Kidney tubule cell (primary cell): ENCODE measurements around the gene DSCAML1.

Source experiments
- DNase-seq: peaks from one replicate; pipeline ENCODE4 v3.0.0-alpha.2; 2018; ENCODE audit warnings: low spot score

The DSCAML1 gene

DNA sequence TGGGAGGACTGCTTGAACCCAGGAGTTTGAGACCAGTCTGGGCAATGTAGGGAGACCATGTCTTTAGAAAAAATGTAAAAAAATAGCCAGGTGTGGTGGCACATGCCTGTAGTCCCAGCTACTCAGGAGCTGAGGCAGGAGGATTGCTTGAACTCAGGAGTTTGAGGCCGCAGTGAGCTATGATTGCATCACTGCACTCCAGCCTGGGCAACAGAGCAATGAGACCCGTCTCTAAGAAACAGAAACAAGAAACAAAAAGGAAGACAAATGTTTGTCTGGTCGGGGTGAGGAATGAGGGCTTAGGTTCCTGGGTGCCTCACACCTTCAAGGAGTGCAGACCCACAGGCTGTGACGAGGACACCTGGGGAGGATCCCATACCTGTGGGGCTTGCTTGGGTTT is 277.4 kb downstream of the DSCAML1 start:
- peak; percentile 91 for DNase-seq

DNA sequence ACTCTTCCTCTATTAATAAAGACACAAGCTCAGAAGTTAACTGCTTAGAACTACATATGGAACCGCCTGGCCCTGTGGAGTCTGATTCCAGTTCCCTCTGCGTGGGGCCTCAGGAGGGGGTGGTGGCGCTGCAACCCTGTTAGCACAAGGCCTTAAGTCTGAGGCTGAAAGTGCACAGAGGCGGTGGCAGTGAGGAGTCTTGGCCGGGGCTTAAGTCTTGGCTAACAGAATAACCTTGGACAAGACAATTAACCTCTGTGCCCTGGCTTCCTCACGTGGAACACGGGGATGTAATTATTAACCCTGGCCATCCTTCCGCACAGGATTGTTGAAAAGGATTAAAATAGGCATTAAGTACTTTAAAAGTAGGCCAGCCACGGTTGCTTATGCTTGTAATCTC is 277.8 kb downstream of the DSCAML1 start:
- peak; percentile 85 for DNase-seq

DNA sequence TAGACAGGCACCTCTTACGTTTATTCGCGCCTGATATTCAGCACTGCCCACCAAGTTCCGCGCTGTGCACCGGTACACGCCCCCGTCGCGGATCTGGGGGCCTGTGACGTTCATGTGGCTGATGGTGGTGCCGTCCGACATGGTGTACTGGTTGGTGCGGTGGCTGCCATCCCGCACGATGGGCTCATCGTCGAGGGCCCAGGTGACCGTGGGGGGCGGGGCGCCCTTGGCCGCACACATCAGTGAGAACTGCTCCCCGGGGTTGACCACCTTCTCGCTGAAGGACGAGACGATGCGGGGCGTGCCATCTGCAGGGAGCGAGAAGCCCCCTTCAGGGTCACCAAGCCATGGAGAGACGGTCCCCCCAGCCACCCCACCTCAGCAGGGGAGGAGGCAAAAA is 278.6 kb downstream of the DSCAML1 start:
- DNase-seq, result no peak

DNA sequence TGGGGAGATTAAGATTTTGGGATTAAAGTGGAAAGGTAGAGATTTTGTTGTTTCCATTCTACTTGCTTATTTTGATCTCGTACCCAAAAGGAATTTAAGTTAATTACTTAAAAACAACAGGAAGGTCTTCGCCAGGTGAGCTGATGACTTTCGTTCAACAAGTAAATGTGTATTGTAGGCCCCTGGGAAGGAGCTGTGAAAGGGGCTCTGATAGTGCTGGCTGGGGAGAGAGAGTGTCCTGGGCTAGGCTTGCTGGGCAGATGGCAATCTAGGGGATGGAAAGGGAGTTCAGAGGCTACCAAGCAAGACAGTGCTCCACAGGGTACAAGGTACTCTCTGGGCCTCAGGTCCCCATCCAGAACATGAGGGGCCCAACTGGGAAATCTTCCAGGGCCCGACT is 279.9 kb downstream of the DSCAML1 start:
- no peak for DNase-seq

DNA sequence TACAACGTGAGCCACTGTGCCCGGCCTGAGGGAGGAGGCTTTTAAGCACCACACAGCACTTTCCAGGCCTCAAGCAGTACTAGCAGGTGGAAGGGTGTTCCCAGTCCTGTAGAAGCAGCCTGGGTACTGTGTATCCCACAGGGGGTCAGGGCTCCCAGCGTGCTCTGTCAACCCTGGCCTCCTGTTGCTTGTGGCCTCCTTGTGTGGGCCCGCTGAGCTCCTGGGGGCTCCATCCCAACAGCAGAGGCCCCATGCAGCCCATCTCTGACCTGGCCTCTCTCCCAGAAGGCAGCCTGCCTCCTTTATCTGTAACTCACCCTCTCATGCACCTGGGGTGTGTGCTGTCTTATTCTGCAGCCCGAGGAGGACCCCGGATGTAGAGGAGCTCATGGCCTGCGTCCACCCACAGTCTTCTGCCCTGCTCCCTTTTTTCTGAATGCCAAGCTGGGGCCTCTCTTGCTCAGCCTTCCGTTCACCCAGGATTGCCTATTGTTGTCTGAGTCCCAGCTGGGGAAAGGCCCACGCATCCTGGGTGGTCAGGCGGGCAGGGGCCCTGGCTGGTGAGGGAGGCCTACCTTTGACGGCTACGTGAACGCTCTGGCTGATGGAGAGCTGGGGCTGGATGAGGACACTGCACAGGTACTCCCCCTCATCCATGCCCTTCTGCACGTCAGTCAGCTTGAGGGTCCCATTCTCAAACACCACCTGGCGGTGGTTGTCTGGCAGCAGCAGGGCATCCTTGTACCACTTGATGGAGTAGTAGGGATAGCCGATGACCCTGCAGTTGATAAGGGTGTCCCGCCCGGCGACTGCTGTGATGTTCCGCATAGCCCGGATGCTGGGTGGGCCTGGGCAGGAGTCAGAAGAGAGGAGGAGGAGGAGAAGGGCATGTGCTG is 280.9 kb downstream of the DSCAML1 start:
- no peak for DNase-seq

DNA sequence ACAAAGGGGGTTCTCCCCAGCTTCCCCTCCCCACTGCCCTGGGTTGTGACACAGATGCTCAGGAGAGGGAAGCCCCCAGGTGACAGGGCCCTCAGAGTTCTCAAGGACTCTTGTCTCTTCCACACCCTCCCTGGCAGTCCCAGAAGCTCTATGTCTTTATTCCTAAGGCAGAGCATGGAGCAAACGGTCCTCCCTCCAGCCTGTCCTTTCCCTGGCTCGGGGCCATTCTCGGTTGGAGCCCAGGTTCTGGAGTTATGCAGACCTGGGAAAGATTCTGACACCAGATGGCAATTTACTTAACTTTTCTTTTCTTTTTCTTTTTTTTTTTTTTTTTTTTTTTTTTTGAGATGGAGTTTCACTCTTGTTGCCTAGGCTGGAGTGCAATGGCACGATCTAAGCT is 282.8 kb downstream of the DSCAML1 start:
- no peak for DNase-seq

DNA sequence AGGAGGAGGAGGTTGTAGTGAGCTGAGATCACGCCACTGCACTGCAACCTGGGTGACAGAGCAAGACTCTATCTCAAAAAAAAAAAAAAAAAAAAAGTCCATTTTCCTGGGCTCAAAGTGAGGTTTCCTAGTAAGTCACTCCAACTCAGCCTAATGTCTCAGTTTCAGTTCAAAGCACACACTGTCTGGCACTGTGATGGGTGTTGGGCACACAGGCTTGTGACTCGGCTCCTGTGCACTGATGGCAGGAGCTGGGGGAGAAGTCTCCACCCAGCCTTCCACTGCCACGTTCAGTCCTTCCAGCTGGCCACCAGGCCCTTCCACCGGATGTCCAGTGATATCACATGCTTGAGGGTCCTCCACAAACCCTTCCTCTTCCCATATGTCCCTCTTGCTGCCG is 283.4 kb downstream of the DSCAML1 start:
- peak; percentile 50 for DNase-seq

DNA sequence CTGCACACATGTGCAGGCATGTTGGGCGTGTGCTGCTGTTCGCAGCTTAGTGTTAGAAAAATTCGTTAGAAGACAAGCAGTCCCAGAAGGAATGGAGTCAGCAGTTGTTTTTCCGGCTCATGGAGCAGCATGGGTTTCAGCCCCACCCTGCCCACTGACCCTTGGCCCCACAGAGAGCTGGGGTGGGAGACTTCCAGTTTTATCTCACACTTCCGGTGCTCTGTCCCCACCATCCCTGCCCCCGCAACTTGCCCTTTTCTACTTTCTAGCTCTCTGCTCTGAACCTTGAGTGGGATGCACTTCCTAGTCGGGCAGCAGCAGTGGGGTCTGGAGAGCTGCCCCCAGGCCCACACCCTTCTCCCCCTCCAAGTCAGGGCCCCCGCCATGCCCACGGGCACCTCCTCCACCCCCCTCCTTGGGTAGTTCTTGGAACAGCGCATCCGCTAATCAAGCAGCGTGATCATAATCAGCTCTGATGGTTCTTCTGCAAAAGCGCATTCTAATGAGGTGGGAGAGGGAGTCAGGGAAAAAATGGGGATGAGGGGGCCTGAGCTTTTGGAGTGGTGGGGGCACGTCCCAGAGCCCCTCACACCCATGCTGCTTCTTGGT is 285.0 kb downstream of the DSCAML1 start:
- peak; percentile 17 for DNase-seq

DNA sequence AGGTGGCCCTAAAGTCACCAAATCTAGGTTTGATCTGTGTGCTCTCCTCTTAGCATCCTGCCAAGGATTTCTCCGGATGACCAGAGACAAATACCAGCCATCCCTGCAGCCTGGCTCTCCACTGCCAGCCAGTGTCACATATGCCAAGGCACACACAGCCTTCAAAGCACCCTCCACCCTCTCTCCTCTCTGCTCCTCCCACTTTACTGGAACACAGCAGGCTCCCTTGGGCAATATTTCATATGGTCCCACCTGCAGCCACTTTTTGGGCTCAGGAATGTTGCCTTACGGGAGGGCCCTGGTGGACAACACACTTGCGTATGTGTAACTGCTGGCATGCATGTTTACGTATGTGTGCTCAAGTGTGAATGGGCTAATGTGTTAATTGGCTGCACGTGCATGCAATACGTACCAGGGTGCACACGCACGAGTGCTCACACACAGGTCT is 285.5 kb downstream of the DSCAML1 start:
- DNase-seq, result no peak

DNA sequence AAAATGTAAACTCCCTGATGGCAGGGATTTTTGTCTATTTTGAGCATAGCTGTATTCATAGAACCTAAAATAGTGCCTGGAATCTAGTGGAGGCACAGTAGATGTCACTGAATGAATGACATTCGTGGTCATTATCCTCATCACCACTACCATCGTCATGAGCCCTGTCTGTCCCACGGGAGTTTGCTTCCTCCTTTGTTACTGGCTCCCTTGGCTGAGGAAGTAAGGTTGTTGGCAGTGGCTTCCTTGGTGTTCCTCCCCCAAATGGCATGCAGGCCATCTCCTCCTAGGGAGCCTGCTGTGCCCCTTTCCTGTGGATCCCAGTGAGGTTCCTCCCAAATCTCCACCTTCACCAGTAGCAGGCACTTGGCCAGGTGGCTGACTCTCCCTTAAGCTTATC is 286.4 kb downstream of the DSCAML1 start:
- DNase-seq, result no peak

DNA sequence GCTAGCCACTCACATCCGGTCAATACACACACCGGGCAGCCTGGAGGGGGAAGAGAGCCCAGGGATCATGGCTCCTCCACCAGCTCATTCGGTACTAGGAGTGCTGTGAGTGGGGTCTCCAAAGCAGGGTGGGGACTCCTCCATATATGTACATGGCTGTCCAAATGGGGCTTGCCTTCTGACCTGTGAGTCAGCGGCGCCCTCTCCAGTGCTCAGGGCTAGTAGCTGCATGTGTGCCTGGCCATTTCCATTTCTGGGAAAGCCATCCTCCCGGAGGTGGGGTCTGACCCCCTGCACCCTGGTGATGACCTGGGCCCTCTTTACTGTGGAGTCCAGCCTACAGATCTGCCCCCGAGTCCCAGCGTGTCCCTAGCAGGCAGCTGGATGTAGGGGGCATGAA is 287.5 kb downstream of the DSCAML1 start:
- no peak for DNase-seq

DNA sequence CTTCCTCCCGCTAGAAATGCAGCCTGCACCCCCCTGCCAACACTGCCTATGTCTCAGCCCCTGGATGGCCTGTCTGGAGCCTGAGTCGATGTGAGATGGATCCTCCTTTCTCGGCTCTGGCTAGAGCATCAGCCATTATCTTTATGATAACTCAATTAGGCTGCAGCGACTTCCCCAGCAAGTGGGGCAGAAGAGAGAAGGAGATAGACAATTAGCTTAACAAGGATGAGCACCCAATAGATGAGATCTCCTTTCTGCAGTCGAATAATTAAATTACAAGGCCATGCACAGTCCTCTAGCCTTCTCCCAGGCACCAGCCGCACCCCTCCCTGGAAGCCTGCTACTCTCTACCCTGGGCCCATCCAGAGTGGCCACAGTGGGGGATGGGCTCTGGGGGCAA is 290.0 kb downstream of the DSCAML1 start:
- DNase-seq, result no peak

DNA sequence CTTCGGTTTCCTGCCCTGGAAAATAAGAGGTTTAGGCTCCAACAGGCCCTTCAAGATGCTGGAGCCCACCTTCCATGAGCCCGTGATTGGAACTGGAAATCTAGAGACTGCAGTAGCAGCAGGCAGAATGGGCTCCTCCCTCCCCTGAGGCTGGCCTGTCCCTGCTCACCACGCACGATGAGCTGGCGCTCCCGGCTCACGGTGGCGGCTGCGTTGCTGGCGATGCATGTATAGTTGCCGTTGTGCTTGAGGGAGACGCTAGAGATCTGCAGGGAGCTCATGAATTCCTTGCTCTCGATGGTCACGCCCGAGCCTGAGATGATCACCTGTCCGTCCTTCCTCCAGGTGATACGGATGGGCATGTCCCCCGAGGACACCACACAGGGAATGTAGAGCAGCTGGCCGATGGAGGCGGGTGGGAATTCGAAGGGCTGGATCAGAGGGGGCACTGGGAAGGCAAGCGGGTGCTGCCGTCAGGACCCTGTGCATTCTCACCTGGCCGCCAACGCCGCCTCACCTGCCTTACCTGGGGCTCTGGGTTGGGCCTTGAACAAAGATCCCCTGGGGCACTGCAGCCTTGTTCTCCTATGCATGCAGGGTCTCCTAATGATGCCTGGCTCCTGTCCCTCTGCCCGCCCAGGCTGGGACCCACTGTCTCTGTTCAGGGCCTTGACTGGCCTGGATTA is 291.6 kb downstream of the DSCAML1 start:
- DNase-seq, result no peak

DNA sequence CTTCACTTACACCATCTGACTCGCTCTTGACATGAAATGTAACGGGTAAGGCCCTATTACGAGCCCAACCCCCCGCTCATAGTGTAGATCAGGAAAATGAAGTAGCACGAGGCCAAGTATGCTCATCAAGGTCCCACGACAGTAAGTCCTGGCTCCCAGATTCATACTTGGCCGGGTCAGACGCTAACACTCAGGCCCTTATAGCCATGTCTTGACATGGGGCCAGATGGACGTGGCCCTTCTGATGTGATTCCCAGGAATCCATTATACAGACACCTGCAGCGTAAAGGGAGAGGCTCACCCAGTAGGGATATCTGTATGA is 294.3 kb downstream of the DSCAML1 start:
- DNase-seq, result no peak

DNA sequence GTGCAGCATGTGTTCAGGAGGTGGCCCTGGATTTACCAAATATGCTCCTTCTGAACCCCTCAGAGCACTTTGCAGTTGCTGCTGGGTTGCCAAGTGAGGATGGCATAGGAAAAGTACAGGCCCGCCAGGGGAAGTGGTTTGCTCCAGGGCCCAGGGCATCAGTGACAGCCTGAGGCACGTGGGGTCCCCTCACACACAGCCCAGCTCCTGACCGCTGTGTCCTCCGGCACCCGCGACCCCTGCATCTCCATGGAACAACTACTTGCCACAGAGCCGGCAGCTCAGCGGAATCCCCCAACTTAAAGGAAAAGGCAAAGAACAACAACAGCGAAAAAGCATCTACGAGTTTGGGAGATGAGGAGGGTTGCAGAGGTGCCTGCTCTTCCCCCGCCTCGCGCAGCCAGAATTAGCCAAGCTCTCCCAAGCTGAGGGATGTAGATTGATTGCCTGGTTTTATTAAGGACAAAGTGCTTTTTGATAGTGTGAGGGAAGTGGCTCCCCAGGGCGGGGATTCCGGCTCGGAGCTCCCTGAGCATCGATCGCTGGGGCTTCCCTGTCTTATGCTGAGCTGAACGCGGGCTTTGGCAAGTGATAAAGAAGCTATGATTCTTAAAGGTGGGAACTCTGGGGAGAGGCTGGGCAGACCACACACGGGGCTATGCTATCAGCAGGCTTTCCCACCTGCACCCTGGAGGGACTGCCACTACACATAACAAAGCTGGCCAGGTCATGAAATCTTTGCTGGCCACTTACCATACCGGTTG is 294.8 kb downstream of the DSCAML1 start:
- no peak for DNase-seq

DNA sequence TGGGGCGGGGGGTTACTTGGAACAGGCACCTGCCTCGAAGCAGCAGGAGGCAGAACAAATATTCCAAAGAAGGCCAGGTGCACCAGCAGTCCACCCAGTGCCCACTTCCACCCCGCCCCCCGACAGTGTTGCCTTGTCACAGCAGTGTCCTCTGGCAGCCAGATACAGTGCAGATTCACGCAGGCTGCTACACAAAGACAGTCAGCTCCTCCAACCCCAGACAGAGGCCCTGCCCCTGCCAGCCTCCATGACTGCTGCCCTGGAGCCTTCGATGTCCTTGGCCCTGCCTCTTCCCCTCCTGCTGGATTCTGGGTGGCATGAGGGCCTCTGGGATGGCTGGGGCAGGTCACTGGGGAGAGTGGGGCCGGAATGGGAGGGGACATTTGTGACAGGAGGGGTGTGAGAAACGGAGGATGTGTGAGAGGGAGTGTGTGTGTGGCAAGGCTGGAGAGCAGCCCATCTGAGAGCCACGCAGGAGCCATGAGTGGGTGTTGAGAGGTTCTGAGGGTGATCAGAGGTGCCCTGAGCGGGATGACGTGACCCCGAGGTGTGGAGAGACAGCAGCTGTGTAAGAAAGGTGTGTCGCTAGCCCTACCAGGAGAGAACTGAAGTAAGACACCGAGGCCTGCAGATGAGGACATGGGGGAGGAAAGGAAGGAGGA is 295.6 kb downstream of the DSCAML1 start:
- DNase-seq, result no peak

DNA sequence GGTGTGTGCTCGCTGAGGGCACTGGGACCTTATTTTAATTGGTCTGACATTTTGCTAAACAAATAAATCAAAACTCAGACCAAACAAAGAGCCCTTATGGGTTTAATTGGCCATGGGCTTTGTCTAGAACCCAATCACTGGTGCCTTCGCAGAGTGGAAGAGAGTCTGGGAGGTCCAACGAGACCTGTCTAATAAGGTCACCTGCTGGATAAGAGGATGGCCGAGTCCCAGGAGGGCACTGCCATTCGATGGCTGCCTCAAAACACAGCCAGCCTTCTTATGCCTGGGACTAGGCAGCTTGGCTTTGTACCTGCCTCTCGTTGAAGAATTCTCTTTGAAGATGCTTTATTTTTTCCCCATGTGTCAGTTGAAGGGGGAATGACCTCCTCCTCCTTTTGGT is 298.2 kb downstream of the DSCAML1 start:
- no peak for DNase-seq

DNA sequence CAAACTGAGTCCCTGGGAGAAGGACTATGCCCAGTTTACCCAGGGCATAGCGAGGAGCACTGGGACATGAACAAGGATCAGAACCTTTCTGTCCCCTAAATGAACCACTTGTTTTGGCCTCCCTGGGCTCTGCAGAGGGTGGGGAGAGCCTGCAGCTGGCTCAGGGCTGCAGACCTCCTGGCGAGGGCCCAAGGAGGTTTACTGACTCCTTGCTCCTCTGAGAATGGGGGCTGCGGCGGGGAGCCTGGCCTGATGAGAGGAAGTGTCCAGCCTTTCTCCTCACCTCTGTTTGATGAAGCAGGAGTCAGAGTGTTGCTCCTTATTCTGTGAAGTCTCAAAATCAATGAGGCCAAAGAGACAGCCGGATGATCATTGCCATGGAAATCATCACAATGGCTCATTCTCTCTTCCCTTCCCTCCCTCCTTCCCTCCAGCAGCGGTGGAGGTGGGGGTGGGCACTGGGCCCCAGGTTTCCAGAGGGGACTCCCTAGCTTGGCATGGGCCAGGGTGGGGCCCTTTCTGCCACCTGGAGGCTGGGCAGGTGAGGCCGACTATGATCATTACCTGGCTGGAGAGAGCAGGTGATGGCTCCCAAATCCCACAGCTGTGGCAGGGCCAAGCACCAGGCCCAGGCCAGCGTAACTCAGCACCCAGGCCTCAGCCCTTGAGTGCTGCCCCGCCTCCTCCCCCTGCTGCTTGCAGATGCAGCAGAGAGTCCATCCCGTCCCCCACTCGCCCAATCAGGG is 299.6 kb downstream of the DSCAML1 start:
- no peak for DNase-seq

DNA sequence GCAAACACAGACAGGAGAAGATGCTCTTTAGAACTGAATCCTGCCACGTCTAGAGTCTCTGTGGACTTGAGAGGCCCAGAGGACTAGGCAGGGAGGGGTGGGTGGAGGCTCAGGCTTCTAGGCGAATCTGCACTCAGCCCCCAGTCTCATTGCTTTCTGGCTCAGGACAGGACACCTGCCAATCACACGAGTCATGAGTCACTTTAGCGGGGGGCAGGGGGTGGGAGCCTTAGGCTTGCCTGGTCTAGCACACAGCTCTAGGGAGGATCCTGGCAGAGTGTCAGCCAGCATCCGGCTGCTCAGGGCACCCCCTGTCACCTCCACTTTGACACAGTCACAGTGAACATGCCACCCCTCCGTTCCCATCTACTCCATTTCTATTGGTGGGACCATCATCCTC is 301.7 kb downstream of the DSCAML1 start:
- no peak for DNase-seq

DNA sequence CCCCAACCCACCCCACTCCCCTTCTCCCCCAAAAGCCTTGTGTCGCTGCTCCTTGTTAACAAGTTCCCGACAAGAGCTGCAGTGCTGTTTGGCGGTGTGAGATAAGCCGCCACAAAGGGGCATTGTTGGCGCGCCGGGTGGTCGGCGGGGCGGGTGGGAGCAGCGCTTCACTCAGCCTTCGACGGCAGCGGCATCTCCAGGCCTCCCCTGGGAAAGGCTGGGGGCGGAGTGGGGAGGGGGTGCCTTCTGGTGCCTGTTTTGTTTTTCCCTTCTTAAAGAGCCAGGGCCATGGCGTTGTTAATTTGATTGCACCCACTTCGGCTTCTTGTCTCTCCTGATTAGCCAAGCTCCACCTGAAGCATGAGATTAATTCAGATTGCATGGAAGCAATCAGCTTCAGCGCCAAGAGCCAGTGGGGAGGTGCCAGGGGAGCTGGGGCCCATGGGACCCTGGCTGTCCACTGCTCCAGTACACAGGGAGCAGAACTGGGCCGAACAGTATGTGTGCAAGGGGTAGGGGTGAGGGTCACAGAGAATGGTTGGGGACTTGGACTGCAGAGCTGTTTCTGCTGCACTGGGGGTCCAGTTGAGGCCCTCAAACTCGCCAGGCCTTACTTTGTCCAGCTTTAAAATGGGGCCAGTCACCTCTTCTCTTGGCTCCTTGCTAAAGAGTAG is 304.3 kb downstream of the DSCAML1 start:
- no peak for DNase-seq

DNA sequence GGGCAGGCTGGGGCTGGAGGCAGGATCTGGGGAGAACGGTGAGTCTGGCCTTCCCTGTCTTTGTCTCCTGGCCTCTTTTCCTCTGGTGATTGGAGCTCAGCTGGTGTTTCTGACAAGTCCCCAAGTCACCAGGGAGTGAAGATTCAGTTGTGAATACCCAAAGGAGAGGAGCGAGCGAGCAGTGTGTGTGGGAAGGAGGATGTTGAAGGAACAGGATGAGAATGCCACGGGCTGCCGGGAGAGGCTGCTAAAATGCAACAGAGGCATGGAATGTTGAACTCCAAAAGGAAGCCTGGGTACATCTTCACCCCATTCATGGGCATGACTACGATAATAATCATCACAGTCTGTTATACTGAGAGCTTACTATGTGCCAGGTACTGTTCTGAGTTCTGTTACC is 306.1 kb downstream of the DSCAML1 start:
- DNase-seq, result no peak
